Stimulated activated CD4-positive, alpha-beta T cell treated with anti-CD3 and anti-CD28 coated beads, Interleukin-2, amount 100 ng/mL, for 24 hours (primary cell): ENCODE data around the gene LCP2.

Source experiments
- DNase-seq, 2 donors: peaks; one replicate each; pipeline ENCODE4 v3.0.0-alpha.2; 2020

Gene LCP2

DNA sequence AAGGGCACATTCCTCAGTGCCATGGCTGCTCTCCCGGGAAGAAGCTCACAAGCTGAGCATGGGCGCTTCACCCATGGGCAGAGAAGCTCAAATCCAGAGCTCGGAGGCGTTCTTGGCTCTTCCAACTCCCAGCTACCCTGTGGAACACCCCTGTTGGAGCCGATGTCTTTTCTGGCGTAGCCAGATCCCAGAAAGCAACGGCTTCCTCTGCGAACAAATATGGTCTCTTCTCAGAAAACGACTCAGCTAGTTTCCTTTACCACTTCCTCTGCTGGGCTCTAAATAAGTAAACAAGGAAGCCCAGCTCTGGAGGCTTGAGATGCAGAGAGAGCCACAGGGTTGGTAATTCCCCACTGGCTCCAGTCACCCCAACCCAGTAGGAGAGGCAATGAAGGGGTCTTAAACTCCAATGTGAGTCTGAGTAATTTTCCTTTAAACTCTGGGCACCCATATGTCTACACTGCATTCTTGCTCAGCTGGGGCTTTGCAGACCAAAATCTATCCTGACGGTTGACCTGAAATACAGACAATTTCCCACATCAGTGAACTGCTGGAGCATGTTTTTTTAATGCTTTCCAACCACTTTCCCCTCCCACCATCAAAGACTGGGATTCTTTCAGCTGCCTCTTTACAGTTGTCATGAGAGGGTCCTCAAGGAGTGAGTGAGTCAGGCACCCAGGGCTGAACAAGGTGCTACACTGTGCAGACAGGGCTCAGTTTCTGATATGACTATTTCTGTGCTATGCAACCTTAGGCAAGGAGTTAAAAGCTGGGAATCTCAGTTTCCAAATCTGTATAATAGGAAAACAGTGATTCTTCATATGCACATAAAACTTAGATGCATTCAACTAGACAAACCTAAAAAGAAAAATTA is at the start of gene LCP2:
Gene LCP2 (minus strand): TSS at position 189 of the 874 bp plus-strand sequence. CDS start 166 bp downstream, at position 23.
- DNase-seq, result peak; percentile 54 to 61

DNA sequence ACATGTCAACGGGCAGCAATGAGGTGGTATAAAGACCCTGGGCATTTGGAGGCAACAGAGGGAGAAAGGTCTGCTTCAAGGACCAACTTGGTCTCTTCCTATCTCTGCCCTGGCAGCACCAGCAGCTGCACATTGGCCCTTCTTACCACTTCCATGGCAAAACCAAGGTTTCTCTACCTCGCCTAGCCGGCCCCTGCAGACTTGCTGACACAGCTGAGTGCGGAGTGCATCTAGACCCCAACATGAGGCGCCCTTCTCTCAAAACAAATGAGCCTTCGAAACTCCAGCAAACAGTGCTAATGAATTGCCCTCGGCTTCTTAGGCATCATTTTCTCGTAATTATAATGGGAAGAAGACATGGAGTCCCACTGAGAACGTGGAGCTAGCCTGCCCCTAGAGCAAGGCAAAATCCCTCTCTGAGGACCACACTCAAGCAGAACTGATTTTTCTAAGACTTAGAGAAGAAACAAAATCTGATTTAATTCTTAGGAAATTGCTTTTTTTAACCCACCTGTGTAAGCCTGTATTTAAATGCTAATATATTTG is 49.5 kb upstream of the LCP2 start:
- no peak for DNase-seq

DNA sequence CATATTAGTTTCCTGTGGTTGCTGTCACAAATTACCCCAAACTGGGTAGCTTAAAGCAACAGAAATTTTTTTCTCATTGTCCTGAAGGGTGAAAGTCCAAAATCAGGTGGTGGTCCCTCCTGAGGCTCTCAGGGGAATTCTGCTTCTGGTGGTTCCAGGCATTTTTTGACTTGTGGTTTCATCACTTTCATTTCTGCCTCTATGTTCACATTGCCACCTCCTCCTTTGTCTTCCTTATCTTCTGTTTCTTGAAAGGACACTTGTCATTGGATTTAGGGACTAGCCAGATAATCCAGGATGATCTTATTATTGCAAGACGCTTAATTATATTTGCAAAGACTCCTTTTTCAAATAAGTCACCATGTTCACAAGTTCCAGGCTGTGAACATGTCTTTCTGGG is 48.4 kb upstream of the LCP2 start:
- DNase-seq, result no peak

DNA sequence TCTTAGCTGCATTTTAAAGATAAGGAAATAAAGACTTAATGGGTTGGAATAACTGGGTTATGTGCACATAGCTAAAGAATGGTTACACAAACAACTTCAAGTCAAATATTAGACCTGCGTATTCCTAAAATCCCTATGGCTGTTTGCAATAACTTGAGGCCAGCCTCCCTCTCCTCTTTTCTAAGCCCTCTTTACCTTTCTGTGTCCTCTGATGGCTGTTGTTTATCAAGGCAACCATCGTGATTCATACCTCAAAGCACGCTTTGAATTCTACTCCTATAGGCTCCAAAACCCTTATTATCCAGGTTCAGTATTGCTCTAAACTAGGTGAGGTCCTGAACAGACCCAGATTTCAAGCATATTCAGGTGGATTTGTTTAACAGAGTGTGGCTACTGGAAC is 45.6 kb upstream of the LCP2 start:
- DNase-seq, result no peak

DNA sequence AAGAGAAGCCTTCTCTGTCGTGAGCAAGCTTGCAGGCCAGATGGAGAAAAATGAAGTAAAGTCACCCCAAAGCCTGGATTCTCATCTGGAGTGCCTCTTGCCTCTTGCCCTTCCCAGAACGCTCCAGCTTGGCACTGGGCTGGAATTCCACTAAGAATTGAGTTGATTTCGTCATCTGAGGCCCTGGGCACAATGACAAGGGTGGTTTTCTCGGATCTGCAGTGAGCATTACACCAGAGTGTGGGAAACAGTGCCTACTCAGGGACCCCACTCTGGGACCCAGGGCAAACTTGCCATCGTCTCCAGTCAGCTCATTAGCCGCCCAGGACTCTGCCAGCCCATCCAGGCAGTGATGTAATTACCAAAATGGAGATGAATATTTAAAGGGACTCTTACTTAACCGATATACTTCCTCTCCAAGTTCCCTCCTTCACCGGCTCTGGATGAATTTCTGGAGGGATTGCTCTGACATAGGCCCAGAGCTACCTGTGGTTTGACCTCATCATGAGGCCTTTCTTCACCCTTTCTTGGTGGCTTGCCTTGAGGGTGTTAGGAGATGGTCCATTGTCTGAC is 44.7 kb upstream of the LCP2 start:
- no peak for DNase-seq

DNA sequence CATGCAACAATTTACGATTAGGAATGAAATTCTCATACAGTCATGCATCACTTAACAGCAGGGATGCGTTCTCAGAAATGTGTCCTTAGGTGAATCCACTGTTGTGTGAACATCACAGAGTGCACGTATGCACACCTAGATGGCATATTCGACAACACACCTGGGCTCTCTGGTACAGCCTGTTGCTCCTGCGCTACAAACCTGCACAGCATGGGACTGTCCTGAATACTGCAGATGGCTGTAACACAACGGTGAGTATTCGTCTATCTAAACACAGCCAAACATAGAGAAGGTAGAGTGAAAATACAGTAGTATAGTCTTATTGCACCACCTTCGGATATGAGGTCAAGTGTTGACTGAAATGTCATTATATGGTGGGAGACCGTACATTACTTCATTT is 44.0 kb upstream of the LCP2 start:
- DNase-seq, result no peak

DNA sequence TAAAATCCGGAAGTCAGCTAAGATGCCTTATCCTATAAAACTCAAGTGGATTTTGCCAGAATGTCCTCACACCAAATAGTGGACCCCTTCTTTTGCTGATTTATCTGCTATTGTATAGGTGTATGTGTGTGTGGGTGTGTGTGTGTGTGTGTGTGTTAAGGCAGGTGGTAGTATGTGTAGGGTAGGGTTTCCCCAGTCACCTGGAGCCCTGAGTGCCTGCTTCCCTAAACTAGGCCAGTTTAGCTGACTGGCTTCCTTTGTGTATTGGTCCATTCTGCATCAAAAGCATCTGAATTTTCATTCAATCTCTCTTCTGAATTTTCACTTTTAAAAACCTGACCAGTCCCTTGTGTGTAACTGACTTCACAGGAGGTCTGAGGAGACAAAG is 42.2 kb upstream of the LCP2 start:
- no peak for DNase-seq

DNA sequence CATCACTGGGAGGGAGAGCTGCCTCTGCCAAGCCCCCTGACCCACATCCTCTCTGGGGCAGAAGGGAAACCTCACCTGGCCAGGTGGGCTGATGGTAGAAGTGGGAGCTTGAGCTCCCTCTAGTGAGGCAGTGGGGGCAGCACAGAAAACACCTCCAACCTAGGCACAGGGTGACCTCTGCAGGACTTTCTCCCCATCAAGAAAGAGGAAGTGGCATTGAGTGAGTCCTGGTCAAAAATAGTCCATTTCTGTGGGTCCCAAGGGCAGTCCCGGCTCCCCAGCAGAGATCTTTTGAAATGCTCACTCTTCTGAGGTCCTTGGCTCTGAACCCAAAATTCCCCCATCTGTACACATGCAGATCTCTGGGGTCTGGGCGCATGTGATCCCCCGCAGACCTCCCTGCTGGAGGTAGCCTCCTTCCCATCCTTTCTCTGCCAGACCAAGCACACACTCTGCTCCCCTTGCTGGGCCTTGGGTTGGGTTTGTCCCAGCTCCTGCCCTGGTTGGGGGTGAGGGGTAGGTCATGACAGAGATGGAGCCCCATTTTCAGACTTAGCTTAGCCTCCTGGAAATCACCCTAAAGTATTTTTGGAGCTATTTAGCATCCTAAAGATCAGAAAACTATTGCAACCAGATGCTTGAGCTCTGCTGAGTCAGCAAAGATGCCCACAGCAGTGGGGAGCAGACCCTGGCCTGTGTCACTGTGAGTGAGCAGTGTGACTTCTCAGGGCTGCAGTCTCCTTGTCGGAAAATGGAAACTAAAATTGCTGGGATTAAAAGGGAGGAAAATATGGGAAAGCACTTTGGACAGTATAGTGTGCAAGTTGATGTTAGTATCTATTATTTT is 41.6 kb upstream of the LCP2 start:
- peak; percentile 61 to 65 for DNase-seq

DNA sequence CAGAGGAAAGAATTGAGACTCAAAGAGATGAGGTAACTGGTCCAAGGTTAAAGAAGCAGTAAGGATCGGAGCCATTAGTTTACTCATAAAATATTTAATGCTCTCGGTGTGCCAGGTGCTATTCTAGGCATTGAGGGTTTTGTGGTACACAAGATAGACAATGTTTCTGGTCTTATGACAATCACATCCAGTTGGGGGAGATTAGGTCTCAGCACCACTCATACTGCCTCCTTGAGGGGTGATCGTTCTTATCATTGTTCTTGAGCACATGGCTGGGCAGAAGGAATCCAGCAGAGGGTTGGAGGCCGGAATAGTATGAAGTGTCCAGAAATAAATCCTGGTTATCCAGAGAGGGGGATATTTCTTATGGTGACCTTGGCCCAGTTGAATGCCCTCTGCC is 40.7 kb upstream of the LCP2 start:
- DNase-seq, result no peak

DNA sequence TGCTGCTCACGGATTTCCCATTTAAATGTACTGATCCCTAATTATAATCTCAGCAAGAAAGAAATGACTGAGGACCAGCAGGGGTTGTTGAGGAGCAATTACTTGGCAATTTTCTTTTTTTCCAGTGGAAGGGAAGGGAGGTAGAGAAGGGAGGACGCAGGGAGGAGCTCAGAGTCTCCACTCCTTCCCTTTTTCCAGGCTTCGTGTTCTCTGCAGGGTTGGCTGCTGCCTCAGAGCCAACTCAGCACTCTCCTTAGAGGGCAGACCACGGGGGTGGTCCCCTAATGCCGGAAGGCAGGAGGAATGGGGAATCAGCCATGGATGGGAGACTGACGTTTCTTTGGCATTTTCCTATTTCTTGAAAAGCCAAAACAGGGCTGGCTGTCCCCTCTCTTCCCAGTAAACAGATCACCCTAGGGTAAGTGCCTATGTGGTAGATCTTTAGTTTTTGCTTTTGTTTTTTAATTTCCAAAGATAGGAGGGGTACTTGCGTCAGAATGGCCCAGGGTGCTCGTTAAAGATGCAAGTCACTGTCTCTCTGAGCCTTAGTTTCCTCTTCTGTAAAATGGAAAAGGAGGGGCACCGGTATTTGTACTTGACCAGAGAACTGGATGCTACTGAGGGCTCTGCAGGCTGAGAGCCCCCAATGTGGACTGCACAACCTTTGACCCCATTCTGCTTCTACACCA is 39.6 kb upstream of the LCP2 start:
- no peak for DNase-seq

DNA sequence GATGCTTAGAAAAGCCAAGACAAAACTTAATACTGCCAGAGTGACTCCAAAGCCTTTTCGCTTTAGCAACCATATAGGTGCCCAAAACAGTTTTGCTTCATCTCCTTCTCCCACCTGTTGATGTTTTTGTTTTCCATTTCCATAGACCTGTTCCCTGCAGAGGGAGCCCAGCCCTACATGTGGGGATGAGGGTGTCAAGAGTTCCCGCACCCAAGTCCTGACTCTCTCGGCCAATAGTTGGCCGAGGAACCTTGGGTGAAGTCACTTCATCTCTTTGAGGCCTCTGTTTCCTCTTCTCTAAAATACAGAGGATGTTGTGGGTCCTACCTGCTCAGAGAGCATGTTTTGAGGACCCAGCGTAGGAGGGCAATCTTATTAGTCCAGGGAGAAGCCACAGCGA is 38.5 kb upstream of the LCP2 start:
- no peak for DNase-seq

DNA sequence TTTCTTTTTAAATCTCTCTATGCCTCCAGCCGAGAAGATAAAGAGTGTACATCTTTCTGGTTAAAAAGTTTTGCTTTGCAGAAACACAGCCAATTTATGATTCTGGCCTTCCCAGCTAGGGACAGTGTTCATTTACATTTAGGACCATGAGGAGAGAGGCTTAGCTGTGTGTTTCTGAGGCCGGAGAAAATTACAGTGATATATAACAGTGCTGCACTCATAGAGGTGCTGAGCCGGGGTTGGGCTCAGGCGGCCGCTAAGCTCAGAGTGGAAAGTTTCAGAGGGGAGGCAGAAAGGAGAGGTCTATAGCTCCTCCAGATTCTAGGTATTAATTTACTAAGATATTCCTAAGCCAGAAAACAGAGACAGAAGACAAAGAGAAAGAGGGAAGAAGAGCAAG is 37.0 kb upstream of the LCP2 start:
- peak in 1 of 2 donors; percentile 49 for DNase-seq

DNA sequence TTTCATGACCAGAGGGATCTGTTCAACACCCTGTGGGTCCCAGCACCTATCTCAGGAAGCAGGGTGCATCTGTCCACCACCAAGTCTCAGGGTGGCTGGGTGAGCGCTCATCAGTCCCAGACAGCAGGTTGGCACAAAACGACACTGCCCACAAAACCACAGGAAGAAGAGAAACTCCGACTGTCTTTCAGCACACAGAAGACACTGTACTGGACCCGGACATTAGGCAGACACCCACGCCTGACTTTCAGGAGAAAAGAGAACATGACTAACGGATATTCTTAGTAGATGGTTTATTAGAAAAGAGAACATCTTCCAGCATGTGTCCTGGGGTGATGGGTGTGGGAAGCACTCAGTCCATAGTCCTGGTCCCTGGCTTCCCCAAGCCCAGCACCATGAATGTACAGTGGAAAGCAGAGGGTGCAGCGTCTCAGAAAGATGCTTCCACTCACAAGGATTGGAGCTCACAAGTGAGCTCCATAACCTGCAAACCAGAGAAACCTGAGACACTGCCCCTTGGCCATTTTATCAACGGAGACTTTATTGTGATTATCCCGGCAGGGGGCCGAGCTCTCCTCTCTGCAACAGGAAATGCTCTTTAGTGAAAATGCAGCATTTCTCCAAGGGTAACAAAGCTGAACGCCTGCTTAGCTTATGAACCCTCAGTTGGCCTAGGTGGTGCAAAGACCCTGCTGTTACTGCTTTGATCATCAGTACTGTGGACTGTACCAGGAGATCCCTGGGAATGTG is 35.8 kb upstream of the LCP2 start:
- DNase-seq, result peak; percentile 66 to 69

DNA sequence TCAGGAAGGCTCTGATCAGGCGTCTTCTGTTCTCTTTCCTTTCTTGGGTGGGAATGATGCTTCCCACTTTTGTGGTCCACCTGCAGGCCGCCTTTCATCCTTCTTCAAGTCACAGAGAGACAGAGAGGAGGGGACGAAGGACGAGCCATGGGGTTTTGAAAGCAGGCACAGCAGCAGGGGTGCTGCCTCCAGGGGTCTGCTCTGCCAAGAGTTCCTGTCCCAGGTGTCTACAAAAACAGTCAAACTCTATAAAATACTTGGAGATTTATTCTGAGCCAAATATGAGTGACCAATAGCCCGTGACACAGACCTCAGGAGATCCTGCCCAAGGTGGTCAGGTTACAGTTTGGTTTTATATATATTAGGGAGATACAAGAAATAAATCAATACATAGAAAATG is 34.5 kb upstream of the LCP2 start:
- no peak for DNase-seq

DNA sequence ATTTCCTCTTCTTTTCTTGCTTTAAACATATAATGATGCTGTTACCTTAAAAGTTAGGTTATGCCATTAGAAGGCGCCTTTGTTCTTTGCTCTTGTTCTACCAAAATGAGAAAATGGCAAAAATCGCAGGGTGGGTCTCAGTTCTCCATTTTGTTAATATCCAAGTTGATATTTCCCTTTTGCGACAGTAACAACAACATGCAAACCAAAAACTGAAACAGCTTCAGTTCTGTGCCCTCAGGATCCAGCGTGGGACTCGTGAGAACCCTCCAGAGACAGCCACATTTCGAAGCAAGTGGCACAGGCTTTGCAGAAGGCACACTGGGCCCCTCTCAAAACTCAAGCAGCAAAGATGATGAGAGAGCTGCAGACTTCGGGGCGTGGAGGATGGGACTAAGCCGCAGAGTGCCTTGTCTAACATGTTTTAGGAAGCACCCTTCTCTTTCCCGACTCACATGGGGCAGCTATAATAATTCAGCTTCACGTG is 33.0 kb upstream of the LCP2 start:
- peak; percentile 29 to 42 for DNase-seq

DNA sequence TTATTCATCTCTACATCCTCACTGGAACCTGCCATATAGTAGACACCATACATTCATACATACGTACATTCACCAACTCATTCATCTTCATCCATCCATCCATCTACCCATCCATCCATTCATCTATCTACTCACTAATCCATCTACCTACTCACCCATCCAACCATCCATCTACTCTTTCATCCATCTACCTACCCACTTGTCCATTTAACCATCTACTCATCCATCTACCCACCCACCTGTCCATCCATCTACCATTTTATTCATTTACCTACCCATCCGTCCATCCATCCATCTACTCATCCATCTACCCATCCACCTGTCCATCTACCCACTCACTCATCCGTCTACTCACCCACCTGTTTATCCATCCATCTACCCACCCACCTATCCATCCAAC is 31.9 kb upstream of the LCP2 start:
- no peak for DNase-seq

DNA sequence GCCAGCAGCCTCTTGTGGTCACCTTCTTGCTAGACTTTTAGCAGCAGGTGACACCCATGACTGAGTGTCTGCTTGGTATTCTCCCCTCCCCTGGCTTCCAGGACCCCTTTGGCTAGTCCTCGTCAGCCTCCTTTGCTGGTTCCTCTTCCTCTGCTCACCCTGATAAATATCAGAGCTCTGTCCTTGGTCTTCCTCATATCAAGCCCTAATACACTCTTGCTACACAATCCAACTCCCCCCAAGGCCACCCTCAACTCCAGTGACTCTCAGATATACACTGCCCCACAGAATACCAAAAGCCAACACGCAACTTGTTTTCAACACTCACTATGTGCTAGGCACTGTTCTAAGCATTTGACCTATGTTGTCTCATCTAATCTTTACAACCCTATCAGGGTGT is 30.3 kb upstream of the LCP2 start:
- no peak for DNase-seq

DNA sequence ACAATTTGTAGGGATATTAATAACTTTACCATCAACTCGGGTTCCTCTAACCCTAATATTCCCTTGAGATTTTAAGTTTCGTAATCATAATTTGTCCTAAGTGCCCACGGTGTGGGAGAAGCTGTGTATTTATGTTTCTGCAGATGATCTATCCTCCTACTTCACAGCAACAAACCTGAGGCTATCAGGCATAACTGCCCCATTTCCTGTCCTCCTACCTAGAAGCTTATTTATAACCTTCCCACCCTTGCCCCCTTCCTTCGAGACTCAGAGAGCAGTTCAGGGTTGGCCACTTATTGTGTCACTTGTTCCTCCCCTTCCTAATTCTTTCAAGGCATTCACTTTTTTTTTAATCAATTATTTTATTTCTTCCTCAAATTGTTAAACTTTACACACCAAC is 29.6 kb upstream of the LCP2 start:
- no peak for DNase-seq

DNA sequence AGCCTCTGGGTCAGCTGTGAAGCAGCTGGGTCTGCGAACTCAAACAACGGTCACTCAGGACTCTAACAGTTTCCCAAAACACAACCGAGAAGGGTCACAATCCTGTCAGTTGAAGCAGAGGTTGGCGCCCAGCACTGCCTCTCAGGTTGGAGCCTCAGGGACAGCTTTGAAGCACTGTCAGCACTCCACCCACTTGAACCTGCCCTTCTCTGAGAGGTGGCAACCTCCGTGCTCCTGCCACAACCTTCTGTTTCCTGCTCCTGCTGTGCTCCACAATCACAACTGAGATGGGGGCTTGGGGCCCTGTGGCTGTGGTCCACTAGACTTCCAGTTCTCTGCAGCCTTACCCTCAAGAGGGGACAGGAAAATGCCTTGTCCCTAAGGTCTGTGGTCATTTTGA is 21.7 kb upstream of the LCP2 start:
- DNase-seq, result no peak

DNA sequence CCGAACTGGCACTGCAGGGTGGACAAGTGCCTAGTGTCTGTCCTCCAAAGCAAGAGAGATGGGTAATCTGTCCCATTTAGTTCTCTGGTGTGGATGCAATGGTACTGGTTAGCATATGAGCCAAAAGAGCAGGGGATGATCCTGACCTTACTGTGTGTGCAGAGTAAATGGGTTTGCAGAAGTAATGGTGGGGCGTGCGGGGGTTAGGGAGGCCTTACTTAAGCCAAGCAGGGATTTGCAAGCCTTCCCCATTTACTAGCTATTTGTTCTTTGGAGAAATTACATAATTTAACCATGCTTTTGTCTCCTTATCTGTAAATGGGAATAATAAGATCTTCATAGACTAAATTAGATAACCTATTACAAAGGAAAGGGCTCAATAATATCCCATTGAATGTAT is 19.9 kb upstream of the LCP2 start:
- no peak for DNase-seq

DNA sequence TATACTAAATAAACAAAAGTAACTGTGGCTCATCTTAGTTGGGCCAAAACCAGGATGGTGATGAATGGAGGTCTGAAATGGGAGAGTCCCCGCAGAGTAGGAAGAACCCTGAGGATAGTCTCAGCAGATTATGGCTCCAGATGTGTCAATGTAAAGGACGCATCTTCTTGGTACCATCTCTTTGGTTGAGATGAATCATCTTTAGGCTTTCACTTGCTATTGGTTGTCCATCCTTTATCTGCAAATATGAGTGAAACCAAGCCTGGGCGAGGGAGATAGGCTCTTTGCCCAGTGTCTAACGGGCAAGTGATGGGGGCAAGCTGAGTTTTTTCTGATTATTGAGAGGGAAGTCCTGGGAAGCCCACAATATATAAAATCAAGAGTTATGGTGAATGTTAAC is 19.4 kb upstream of the LCP2 start:
- no peak for DNase-seq

DNA sequence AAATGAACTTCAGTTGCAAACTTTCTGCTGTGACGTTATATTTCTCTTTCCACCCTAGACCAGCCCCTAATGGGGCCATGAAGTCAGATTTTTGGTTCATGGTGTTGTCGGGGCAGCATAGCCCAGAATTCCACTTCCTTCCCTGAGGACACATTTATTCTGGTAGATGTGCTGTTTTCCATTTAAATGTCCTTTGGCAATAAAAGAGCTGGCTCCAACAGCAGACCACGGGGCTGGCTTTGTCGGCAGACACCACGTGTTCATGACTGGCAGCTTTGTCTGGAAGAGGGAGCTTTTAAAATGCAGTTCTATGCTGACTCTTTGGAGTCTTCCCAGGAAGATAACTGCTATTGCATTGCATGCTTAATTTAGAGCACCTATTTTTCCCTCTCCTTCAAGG is 17.6 kb upstream of the LCP2 start:
- DNase-seq, result no peak
